Measurements from ENCODE around the gene NAGLU.

Gene NAGLU

DNA sequence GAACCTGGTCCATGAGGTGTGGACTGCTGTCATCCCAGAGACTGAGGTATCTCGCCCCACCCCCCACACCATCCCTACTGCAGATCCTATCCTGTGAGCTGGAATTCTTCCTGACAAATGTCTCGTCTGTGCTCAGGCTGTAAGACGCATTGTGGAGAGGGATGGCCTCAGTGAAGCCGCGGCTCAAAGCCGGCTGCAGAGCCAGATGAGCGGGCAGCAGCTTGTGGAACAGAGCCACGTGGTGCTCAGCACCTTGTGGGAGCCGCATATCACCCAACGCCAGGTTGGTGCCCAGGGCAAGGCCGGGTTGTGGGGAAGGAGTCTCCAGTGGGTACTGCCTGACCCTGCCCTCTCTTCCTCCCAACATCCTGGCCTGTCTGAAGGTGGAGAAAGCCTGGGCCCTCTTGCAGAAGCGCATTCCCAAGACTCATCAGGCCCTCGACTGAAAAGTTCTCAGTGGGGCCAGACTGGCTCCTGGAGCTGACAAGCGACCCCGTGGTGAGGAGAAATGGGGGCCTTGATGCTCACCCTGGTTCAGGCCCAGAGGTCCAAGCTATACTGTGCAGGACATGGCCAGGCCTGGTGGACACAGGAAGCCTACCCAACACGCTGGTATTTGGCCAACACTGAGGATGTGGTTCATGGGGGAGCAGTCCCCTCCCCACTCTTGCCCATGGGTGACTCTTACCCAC lies 29.6 kb downstream of the NAGLU start:
- Histone ChIP-seq H3K4me3 (ENCODE audit: low read length) (no peak overlapping the region), H2AFZ (ENCODE audit: low read depth, low read length) (no peak overlapping the region), H3K4me1 (ENCODE audit: low read length) (peaks cover 35% of the 10 kb centered on the region), H3K9me3 (ENCODE audit: insufficient read depth, low read length) (no peaks in the 10 kb centered on the region), H3K9ac (ENCODE audit: low read length) (no peak overlapping the region), H4K20me1 (ENCODE audit: insufficient read depth, low read length) (0 out of 2 replicates have a peak, but pooled peaks cover 2% of the 10 kb centered on the region), H3K36me3 (replicated peaks; ENCODE audit: low read depth, low read length) (peaks cover 35% of the 10 kb centered on the region), H3K27me3 (ENCODE audit: low read depth, low read length) (no peaks in the 10 kb centered on the region), H3K4me2 (ENCODE audit: low read length) (no peak overlapping the region), H3K79me2 (ENCODE audit: low read length) (peaks cover 46% of the 10 kb centered on the region), H3K27ac (ENCODE audit: low read length) (no peak overlapping the region)
- TF ChIP-seq EZH2phosphoT487 (IDR thresholded peaks at IDR 0.05; ENCODE audit: low read depth): no peak
- TF ChIP-seq, protein P1, sequence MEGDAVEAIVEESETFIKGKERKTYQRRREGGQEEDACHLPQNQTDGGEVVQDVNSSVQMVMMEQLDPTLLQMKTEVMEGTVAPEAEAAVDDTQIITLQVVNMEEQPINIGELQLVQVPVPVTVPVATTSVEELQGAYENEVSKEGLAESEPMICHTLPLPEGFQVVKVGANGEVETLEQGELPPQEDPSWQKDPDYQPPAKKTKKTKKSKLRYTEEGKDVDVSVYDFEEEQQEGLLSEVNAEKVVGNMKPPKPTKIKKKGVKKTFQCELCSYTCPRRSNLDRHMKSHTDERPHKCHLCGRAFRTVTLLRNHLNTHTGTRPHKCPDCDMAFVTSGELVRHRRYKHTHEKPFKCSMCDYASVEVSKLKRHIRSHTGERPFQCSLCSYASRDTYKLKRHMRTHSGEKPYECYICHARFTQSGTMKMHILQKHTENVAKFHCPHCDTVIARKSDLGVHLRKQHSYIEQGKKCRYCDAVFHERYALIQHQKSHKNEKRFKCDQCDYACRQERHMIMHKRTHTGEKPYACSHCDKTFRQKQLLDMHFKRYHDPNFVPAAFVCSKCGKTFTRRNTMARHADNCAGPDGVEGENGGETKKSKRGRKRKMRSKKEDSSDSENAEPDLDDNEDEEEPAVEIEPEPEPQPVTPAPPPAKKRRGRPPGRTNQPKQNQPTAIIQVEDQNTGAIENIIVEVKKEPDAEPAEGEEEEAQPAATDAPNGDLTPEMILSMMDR (IDR thresholded peaks at IDR 0.05; ENCODE audit: low read depth, low read length): no peak

DNA sequence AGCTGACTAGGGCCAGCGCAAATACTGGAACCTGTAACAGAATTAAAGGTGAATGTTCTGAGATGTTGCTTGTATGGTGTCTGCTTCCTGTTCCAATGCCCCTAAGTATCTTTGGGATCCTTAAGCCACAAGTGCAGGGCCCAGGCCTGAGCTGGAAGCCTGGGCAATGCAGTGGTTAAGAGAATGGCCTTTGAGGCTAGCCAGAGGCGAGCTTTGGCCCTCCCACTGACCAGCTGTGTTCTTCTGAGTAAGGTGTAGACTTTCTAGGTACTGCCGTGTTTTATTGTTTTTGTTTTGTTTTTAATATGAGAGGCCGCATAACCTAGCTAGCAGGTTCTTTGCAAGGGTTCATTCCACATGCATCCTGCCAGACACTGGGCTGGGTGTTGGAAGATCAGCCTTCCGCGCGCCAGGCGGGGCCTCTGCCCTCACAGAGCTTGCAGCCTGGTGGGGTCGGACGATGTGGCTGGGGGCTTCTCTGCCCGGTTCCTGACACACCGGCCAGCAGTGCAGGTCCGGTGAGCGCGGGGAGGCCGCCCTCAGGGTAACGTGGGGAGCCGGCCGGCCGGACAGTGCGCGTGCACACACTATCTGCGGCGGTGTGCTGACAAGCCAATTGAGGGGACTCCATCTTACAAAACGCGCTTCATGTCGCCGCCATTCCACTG lies 30.3 kb downstream of the NAGLU start:
- TF ChIP-seq, protein P1 (IDR thresholded peaks at IDR 0.05; ENCODE audit: low read depth, low read length): no peak
- no peak for TF ChIP-seq EZH2phosphoT487 (IDR thresholded peaks at IDR 0.05; ENCODE audit: low read depth)
- peaks cover 36% of the 10 kb centered on the region for H3K36me3 ChIP-seq (replicated peaks; ENCODE audit: low read depth, low read length)
- H3K27ac ChIP-seq (ENCODE audit: low read length): peak overlapping the region; percentile 32; the same call in 1 of the 2 replicates
- peak overlapping the region; percentile 91 for H3K4me3 ChIP-seq (ENCODE audit: low read length)
- no peaks in the 10 kb centered on the region for H3K27me3 ChIP-seq (ENCODE audit: low read depth, low read length)
- H2AFZ ChIP-seq (ENCODE audit: low read depth, low read length): no peak overlapping the region
- peak overlapping the region; percentile 80 for H3K4me2 ChIP-seq (ENCODE audit: low read length)
- H3K79me2 ChIP-seq (ENCODE audit: low read length): peaks cover 44% of the 10 kb centered on the region
- 0 out of 2 replicates have a peak, but pooled peaks cover 2% of the 10 kb centered on the region for H4K20me1 ChIP-seq (ENCODE audit: insufficient read depth, low read length)
- H3K4me1 ChIP-seq (ENCODE audit: low read length): peaks cover 33% of the 10 kb centered on the region
- peak overlapping the region; percentile 51; the same call in 1 of the 2 replicates for H3K9ac ChIP-seq (ENCODE audit: low read length)
- H3K9me3 ChIP-seq (ENCODE audit: insufficient read depth, low read length): no peaks in the 10 kb centered on the region

DNA sequence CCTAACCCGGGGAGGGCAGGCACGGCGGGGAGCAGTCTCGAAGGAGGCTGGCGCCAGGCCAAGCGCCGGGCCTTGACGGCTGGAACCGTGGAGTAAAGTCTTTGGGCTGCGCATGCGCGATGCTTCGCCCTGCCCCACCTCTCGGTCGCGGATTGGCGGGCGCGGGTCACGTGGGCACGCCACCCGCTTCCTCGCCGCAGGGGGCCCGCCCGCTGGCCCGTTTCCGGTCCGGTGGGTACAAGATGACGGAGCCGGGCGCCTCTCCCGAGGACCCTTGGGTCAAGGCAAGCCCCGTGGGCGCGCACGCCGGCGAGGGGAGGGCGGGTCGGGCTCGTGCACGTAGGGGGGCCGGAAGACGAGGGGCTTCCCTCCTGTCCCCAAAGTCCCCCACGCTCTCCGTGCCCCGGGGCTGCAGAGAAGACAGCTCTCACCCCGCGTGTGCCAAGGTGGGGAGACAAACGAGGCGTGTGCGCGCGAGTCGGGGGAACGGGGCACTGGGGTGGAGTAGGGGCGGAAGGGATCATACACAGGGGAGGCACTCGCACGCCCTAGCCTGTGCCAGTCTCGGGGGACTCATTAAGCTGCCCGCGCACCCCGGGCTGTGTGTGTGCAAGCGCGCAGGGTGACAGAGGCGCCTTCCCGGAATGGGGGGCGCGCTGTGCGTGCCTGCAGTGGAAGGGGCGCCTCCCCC lies 31.0 kb downstream of the NAGLU start, which contains the start of gene MLX:
Gene MLX, plus strand, starts transcription at position 218 of the 691 bp plus-strand sequence. Its CDS starts 25 bp downstream, at position 243.
- Histone ChIP-seq H3K27me3 (ENCODE audit: low read depth, low read length) (no peaks in the 10 kb centered on the region), H3K27ac (ENCODE audit: low read length) (peak within 1 kb of the TSS; percentile 67), H3K4me1 (ENCODE audit: low read length) (peaks cover 31% of the 10 kb centered on the region), H3K9me3 (ENCODE audit: insufficient read depth, low read length) (no peaks in the 10 kb centered on the region), H3K4me2 (ENCODE audit: low read length) (peak within 1 kb of the TSS; percentile 95), H2AFZ (ENCODE audit: low read depth, low read length) (0 out of 2 replicates have a peak within 1 kb of the TSS, but pooled peaks have one; percentile 28), H3K79me2 (ENCODE audit: low read length) (peaks cover 38% of the 10 kb centered on the region), H3K4me3 (ENCODE audit: low read length) (peak within 1 kb of the TSS; percentile 91), H3K36me3 (replicated peaks; ENCODE audit: low read depth, low read length) (peaks cover 43% of the 10 kb centered on the region), H3K9ac (ENCODE audit: low read length) (peak within 1 kb of the TSS; percentile 87), H4K20me1 (ENCODE audit: insufficient read depth, low read length) (0 out of 2 replicates have a peak, but pooled peaks cover 2% of the 10 kb centered on the region)
- TF ChIP-seq, protein P1 (IDR thresholded peaks at IDR 0.05; ENCODE audit: low read depth, low read length): no peak
- no peak for TF ChIP-seq EZH2phosphoT487 (IDR thresholded peaks at IDR 0.05; ENCODE audit: low read depth)

Measured in OCI-LY3 (cell line).